Measurements from ENCODE around the gene MAPT.

Gene MAPT

DNA sequence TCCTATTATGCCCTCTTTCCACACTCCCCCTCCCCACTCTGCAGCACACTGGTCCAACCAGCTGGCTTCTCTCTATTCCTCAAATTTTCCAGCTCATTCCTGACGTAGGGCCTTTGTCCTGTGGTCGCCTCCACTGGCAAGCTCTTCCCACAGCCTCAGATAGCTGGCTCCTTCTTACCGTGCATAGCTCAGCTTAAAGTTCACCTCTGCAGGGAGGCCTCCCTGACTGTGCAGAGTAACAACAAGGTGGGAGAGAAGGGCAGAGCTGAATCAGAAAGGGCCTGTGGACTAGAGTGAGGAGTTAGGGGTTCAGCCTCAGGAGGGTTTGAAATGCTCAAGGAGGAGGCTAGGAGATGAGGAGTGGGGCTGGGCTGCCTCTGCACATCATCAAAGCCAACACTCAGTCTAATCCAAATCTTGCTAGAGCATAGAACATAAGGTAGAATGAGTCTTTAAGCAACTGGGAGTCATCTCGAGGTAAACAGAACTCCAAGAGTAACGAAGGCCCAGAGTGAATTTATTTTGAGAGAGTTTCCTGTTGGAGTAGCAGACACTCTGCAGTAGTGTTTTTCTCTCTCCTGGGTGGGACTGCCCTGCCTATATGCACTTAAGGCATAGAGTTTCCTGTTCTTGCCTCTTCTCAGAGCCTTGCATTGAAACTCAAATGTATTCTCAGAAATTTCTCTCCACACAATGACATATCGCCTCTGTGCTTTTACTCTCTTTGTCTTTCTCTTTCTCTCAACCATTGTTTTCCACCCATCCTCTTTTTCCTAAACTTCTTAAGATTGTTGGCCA lies 30.3 kb upstream of the MAPT start:
- no peak for DNase-seq

DNA sequence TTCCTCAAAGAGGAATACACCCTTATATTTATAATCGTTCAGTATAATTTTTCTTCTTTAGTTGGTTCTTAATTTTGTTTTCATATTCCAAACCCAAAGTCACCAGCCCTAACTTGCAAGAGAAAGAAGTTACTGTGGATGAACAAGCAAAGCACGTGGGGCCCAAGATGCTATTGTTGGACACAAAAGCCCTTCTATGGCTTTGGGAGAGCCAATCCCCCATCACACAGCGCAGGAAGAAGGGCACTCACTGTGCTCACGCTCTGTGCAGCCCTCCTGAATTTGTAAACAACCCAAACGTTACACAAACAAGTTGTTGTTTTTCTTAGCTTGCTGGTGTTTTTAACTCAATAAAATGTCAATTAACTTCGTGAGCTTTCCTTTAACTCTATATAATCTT lies 27.2 kb upstream of the MAPT start:
- no peak for DNase-seq

DNA sequence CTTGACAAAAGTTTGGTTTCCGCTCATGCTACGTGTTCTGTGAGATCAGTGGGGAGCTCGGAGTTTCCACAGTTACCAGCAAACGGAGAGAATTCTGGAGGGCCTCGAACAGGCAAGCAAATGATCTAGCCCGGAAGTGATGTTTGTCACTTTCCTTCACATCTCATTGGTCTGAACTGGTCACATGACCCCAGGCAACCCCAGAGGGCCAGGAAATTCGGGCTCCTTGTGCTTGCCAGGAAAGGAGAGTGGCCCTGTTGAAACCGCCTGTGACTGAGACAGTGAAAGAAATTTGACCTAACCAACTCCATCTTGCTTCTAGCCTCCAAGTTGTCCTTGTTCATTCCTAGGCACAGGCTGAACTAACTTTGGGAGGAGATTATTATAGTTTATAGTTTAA lies 26.7 kb upstream of the MAPT start:
- DNase-seq: no peak

DNA sequence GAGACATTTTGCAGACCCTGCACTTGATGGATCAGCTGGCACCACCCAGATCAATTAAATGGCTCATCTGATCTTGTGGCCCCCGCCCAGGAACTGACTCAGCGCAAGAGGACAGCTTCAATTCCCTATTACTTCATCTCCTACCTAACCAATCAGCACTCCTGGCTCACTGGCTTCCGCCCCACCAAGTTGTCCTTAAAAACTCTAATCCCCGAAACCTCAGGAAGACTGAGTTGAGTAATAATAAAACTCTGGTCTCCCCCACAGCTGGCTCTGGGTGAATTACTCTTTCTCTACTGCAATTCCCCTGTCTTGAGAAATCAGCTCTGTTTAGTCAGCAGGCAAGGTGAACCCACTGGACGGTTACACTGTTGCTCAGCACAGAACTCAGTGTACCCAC lies 26.1 kb upstream of the MAPT start:
- DNase-seq: no peak

DNA sequence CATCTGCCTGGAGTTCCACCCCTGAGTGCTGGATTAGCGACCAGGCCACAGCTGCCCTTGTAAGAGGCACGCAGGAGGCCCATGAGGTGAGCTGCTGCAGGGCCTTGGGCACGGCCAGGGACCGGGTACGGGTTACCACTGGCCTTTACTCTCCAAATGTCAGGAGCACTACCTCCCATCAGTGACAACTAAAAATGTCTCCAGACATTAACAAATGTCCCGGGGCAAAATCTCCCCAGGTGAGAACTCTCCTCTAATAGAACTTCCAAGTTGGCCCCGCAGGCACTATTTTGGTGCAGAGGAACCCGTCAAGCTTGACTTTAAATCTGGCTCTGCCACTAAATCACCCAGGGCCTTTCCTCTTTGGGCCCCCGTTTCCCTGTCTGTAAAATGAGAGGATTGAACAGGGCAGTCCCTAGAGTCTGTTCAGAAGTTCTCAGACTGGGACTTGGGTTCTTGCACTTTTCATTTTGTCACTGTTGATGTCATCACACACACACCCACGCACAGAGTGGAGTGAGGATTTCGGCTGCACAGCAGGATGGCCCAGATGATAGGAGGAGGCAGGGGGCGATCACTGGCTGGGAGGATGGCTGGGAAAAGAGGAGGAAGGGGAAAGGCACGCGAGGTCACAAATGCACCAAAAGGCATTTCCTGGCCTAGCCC lies 24.5 kb upstream of the MAPT start:
- DNase-seq: no peak

DNA sequence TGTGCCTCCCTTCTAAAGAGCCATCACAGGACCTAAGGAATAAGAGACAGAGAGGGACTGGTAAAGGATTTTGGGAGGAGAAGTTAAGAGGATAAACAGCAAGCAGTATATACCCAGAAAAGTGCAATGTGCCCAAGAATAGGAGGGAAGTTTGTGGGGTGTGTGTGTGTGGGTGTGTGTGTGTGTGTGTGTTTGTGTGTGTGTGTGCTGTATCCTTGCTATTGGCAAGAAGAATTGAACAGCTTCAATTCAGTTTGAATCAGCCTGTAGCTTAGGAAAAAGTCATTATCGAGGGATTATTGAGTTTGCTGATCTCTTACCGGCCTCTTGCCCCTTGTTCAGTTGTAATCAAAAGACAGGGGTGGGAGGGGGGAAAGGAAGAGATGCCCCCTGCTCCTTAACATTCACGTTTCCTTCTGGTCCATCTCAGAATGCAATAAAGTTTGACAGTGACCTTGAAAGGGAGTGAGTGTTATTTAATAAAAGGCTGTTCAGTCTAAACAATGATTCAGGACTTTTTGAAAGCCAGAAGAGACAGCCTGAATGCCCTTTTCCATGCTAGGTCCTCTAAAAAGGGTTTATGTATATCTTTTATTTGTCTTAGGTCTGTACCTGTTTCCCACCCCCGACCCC lies 23.9 kb upstream of the MAPT start:
- no peak for DNase-seq

DNA sequence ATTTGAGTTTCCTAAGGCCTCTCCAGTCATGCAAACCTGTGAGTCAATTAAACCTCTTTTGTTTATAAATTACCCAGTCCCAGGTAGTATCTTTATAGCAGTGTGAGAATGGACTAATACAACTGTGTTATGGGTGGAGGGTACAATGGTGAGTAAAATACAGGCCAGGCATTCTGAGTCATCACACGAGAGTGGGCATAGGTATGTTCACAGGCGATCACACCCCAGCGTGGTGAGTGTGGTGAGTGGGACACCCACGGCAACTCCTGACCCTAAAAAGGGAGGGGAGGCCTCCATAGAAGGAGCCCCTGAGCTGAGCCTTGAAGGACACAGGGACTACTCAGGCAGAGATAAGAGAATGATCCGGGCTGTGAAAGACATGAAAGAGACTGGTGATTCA lies 22.6 kb upstream of the MAPT start:
- no peak for DNase-seq

DNA sequence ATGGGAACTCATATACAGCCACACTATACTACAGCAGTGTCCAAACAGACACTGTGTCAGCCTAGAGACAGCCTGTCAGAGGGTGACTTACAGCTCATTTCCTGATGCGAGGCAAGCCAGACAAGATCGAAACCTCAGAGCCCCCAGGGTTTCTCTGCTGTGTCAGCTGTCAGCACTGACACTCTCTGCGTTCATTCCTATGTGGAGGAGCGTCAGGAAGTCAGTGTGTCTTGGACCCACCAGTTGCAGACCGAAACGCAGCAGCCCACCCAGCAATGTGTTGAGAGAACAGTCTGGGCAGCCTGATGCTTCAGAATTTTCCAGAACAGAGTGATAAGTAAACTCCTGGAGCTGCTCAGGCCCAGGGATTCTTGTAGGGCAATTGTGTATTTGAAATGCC lies 20.6 kb upstream of the MAPT start:
- DNase-seq: peak; percentile 38

DNA sequence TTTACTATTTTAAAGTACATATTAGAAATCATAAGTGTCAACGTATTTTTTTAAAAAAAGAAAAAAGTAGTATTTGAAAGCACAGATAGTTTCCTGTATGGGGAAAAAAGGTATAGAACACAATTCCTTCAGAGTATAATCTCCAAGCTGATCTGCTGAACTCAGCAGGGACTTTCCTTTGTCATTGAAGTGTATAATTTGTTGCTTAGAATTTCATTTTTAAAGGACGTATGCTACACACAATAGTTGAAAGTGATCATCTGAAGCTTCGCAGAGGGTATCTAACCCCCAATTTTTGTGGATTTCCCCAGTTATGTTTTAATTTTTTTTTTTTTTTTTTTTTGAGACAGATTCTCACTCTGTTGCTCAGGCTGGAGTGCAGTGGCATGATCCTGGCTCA lies 20.2 kb upstream of the MAPT start:
- DNase-seq: no peak

DNA sequence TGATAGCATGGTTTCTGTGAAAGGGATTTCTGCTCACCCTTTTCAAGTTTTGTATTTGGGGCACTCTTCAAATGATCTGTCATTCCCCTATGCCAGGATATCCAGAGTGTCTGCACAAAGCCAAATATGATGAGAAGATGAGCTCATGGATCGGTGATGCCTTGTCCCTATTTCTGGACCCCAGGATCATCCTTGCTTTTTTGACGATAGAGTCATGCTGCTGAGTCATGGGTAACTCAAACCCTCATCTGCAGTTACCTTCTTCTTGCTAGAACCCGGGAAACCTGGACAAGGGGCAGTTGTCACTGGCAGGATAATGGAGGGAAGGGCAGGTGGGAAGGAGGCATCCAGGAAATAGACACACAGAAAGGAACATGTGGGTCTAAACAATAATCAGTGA lies 17.8 kb upstream of the MAPT start:
- DNase-seq: no peak

DNA sequence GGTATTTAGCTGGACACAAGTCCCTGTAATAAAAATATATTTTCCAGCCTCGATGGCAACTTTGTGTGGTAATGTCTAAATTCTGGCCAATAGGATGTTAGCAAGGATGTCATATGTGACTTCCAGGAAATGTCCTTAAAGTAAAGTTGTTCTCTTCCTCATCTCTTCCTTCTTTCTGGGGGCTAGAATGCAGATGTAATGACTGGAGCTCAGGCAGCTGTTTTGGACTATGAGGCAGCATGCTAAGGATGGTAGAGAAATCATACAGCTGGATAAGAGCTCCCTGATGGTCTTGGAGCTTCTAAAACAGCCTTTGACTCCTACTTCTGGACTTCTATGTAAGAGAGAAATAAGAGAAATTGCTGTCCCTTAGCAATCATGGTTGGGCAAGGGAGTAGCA lies 16.9 kb upstream of the MAPT start:
- no peak for DNase-seq

DNA sequence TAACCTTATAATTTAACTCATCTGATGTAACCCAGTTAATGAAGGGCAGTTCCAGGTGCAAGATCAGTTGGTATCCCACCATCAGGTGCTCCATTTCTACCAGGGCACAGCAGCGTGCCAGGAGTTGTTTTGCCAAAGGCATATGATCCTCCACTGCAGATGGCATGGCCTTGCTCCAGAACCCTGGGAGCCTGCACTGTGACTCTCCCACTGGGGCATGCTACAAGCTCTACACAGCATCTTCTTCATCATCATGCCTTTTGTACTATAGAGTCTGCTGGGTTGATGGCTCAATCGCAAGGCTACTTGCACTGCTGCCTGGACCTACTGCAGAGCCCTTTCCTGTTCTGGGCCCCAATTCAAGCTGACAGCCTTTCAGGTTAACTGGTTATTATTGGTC lies 11.3 kb upstream of the MAPT start:
- no peak for DNase-seq

DNA sequence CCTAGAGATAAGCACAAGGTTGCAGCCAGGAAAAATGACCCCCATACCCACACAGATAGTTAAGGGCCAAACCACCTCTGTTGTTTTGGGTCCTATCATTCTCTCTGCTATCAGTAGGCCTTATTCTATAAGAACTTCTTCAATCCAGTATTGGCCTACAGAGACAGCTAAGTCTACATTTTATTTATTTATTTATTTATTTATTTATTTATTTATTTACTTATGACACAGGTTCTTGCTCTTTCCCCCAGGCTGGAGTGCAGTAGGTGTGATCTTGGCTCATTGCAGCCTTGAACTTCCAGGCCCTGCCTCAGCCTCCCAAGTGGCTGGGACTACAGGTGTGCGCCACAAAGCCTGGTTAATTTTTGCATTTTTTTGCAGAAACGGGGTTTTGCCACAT lies 7.5 kb upstream of the MAPT start:
- DNase-seq: no peak

DNA sequence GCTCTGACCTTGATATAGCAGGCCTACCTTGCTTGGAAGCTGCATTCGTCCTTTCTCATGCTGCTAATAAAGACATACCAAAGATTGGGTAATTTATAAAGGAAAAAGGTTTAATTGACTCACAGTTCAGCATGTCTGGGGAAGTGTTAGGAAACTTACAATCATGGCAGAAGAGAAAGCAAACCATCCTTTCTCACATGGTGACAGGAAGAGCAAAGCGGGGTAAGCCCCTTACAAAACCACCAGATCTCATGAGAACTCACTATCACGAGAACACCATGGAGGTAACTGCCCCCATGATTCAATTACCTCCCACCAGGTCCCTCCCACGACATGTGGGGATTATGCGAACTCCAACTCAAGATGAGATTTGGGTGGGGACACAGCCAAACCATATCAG lies 6.0 kb upstream of the MAPT start:
- DNase-seq: no peak

DNA sequence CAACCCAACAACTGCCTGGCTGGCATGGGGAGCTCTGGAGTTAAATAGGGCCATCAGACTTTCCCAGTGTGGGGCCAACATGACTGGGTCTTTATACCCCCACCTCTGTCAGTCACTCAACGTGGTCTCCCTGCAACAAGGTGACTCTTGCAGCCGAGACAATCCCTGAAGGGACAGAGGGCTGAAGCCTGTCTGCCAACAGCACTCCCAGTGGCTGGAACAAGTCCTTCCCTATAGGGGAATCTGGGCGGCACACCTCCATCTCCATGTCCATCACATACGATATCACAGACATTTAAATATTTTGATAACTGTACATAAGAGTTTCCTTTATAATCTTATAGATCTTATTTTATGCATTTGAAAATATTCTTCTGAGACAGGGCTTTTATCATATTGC lies 4.8 kb upstream of the MAPT start:
- no peak for DNase-seq

DNA sequence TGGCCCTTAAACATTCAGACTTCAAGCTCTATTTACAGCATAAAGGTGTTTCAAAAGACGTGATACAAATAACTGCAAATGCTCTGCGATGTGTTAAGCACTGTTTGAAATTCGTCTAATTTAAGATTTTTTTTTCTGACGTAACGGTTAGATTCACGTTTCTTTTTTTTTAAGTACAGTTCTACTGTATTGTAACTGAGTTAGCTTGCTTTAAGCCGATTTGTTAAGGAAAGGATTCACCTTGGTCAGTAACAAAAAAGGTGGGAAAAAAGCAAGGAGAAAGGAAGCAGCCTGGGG lies 681 bp upstream of the MAPT start:
- DNase-seq: no peak

DNA sequence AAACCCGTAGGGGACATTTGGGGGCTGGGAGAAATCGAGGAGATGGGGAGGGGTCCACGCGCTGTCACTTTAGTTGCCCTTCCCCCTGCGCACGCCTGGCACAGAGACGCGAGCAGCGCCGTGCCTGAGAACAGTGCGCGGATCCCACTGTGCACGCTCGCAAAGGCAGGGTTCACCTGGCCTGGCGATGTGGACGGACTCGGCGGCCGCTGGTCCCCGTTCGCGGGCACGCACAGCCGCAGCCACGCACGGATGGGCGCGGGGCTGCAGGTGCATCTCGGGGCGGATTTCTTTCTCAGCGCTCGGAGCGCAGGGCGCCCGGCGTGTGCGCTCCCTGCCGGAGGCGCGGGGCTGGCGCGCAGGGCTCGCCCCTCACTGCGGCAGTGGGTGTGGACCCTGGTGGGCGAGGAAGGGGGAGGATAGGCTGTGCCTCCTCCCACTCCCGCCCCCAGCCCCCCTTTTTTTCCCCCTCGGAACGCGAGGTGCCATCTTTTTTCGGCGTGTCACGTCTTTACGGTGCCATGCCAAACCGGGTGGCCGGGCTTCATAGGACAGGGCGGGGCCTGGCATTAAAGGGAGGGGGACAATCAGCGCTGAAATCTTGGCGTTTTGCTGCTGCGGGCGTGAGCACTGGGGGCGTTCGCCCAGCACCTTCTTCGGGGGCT lies 1.1 kb downstream of the MAPT start:
- no peak for DNase-seq

DNA sequence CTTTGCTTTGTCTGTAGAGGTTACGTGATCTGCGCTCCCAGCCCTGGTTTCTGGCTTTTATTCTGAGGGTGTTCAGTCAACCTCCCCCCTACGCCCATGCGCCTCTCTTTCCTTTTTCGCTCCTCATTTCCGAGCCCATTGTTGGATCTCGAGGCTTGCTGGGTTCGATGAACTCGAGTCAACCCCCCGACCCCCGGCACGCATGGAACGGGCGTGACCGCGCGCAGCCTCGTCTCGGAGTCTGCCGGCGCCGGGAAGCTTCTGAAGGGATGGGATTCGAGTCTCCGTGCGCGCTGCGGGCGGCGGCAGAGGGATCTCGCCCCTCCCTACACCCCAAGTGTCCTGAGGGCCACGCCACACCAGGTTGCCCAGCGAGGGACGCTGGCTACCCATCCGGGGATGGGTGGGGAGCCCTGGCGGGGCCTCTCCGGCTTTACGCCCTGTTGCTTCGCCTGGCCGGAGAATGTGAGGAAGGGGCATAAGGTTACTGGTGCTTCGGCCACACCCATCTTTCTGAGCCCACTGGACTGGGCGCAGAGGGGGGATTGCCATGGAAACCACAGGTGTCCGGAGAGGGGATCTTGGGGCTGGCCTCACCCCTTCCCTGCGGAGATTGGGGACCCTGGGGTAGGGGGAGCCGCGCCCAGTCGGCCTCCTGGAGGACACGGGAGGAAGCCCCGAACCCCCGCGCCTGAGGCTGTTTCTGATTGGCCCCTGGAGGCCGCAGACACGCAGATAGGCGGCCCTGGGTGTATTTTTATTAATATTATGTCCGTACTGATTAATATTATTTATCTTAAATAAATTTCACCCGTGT lies 1.8 kb downstream of the MAPT start:
- no peak for DNase-seq

DNA sequence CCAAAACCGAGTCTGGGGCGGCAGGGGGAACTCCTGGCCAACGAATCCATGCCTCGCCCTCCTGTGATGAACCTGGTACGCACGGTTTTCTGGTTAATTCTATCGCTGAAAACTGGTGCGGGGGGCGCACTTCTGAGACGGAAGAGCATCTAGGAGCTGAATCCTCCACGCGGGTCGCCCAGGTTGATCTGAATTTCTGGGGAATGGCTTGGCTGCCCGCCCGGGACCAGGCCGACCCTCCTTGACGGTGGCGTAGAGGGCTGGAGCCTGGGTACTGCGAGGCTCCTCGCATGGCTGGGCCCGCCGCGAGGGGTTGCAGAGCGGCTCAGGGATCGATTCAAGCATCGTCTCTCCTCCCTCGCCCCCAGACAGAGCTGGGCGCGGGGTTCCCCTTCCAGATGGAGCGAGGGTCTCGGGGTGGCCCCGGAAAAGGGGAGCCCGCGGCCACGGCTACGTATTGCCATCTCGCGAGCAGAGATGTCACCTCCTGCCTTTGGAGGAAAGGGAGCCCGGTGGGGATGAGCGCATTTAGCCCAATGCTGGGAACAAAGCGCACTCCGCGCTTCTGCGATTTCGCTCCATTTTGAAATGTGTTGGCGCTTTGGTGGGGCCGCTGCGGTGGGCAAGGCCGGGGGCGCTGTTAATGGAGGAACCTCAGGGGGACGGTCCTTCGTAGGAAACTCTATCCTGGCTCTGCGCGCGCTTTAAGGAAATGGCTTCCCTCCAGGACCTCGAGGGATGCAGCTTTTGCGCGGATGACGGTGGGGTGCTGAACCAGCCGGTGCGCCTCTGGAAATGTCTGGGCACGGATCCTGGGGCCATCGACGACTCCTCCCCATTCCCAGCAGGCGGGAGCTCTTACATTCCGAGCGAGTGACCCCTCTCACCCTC lies 2.7 kb downstream of the MAPT start:
- DNase-seq: no peak

DNA sequence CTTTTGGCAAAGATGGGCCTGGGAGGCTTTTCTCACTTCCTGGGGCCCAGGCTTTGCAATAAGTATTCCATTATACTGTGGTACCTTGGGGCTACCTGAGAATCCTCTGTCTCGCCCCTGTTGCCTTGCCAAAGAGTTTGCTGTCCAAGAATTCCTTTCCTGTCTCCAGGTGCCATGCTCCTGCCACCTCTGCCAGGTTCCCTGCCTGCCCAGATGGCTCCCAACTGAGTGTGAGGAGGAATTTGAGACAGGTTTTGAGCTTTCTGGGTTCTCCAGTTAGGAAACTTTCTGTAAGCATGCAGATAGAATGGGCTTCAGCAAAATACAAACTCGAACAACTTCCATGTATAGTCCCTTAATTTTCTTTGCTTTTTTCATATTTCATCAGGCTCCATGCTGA lies 5.8 kb downstream of the MAPT start:
- no peak for DNase-seq

DNA sequence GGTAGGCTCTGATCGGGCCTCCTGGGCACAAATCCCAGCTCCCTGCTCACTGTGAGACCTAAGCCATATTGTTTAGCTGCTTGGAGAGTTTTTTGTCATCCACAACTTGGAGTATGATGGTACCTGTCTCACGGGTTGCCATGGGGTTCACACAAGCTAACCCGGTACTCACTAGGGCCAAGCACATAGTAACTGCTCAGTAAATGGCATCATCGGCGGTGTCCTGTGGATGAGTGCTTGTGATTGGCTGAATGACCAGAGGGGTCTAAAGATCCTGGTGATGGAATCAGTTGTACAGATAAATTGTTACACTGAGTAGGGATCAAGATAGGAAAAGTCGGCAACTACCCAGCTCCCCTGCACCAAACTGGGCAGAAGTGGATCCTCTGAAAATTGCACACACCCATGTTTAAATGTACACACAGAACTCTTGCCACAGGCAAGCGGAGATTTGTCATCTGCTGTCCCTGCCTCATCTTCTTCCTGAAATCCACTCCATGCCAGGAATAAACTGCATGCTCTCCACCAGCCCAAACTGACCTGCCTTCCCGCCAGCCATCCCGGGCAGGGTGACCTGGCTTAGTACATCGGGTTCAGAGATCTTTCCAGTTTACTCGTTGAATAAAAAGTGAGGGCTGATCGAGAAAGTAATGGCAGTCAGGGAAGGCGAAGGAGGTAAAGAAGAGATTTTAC lies 6.5 kb downstream of the MAPT start:
- DNase-seq: no peak
